HPDE6-E6E7 (cell line): ENCODE measurements around the gene FAM219A.

Source experiments
- DNase-seq: peaks from one replicate; pipeline ENCODE4 v3.0.0; 2011; ENCODE audit warnings: missing footprints; ENCODE audit errors: extremely low spot score

Gene FAM219A, protein sequence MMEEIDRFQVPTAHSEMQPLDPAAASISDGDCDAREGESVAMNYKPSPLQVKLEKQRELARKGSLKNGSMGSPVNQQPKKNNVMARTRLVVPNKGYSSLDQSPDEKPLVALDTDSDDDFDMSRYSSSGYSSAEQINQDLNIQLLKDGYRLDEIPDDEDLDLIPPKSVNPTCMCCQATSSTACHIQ

DNA sequence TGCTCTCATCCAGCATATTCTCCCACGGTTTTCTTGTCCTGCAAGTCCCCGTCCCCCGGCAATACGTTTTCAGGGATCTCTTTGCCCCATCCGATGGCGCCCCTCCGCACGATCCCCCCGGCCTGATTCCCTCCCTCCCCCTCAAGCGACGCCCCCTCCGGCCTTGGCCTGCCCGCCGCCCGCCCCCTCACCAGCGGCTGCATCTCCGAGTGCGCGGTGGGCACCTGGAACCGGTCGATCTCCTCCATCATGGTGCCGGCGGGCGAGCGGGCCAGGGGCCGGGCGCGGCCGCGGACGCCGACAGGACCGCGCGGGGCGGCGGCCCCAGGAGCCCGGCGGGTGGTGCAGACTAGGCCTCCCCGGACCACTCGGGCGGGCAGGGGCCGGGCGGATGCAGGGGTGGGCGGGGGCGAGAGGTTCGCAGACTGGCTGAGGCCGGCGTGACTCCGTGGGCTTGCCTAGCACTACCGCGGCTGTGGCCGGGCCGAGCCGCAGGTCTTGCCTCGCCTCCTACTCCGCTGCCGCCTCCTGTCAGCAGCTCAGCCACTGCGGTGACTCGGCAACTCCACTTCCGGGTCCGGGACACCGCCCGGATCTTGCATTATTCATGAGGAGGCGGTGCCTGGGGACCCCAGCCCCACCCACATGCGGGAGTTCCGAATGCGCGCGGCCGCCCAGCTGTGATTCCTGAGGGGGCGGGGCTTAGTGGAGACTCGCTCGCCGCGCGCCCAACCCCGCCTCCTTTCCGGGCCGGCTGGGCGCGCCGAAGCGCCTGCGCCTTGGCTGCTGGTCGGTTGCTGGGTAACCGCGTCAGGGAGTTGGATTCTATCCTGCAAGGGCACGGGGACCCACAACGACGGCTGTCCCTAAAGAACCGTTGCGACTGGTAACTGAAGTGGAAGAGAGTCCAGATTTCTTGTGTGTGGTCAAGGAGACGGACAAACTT, at the start of gene FAM219A, which contains the start of gene DNAI1:
Gene FAM219A, minus strand, starts transcription at position 558 of the 946 bp plus-strand sequence. Its CDS starts 307 bp downstream, at position 251.
Gene DNAI1, plus strand, starts transcription at position 793 of the 946 bp plus-strand sequence. CDS start 201 bp downstream, outside the sequence.
- DNase-seq, result peak; percentile 98

DNA sequence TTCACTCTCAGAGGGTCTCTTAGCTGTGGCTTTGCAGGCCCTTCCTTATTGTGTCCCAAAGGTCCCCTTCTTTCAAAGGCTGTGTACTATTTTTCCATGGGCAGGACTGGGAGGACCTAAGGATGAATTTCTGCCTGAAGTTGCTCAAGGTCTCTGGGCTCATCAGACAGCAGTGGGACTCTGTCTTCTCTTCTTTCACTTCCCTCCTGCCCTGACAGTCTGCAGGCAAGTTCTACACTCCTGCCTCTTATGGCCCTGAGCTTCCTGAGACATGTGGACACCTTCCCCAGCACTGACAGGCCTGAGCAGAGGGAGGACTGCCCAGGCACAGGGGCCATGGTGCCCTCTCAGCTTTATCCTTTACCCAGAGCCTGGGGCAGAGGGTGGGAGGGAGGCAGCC, 49.6 kb upstream of the FAM219A start:
- no peak for DNase-seq

DNA sequence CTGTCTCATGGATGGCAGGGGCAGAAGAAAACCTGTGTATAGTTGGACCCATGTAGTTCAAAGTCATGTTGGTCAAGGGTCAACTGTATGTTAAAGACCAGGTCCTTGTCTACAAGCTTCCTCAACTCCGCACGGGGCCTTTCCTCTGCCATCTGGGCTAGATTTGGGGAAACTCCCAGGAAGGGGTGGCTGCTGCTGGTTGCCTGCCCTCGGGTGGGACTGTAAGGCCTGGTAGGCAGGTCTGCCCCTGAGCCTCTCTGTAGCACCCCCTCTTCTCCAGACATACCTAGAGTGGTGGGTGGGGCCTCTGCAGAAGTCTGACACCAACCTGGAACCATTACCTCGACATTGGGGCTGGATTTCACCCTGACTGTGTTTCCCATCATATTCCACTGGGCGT, 49.2 kb upstream of the FAM219A start:
- DNase-seq, result no peak

DNA sequence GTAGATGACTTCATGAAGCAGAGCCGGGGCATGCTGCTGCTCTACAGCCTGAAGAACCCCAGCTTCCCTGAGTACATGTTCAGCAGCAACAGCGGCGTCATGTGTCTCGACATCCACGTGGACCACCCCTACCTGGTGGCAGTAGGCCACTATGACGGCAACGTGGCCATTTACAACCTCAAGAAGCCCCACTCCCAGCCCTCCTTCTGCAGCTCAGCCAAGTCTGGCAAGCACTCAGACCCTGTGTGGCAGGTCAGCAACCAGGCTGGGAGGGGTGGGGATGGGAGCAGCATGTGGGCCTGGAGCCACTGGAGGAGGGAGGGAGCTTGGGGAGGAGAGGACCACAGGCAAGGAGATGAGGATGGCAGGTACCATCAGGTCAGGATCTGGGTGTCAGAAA, 48.3 kb upstream of the FAM219A start:
- DNase-seq, result no peak

DNA sequence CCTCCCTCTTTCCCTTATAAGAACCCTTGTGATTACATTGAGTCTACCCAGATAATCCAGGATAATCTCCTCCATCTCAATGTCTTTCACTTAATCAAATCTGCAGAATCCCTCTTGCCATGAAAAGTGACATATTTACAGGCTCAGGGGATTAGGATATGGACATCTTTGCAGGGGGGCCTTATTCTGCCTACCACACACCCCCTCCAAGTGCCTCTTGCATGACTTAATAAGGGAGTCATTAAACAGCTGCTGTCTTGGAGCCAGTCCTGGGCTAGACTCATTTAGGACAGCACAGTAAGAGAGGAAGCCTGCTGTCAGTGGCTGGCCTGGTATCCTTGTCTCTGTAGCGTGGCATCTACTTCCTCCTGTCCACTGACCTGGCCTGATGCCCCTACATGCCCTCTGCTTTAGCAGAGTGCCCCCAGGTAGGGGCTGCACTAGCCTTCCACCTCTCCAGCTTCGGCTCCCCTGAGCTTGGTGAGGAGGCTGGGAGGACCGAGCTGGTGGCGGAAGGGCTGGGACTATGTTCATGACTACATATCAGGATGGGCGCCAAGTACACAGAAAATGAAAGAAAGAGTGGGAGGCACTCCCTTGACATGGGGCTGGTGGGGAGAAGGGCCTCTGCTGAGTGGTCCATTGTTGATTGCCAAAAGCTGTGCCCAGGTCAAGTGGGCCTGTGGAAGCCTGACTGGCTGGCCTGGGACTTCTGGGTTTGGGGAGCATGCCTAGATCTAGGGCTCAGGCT, 47.2 kb upstream of the FAM219A start:
- no peak for DNase-seq

DNA sequence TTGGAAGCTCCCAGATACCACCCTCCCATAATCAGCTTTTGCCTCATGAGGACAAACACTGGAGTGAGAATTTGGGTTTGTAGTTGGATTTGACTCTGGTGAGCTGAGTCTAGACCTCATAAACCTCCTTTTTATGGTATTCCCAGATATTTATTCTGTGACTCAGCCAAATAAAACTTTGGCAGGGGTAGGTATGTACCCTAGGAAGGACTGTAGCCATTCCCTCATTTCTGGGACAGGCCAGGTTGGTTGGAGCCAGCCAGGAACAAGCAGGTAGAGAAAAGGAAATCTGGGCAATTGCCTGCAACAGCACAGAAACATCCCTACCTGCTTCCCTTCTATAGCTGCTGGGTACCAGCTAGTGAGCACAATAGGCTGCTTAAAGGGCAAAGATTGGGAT, 45.0 kb upstream of the FAM219A start:
- no peak for DNase-seq

DNA sequence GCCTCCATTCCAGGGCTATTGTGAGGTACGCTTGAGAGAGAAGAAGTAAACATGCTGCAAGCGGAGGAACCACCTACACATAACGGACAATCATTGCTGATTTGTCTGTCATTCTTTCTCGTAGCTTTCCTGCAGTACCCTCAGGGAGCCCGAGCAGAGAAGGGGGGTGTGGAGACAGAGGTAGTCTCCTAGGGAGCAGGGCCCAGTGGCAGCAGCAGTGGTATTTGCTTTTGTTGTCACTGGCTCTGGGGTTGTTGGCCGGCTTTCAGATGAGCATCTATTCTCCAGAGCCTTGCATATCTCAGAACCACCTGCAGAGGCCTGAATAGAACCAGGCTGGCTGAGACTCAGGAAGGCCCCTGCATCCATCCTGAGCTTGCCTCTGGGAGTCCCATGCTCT, 44.5 kb upstream of the FAM219A start:
- DNase-seq, result no peak

DNA sequence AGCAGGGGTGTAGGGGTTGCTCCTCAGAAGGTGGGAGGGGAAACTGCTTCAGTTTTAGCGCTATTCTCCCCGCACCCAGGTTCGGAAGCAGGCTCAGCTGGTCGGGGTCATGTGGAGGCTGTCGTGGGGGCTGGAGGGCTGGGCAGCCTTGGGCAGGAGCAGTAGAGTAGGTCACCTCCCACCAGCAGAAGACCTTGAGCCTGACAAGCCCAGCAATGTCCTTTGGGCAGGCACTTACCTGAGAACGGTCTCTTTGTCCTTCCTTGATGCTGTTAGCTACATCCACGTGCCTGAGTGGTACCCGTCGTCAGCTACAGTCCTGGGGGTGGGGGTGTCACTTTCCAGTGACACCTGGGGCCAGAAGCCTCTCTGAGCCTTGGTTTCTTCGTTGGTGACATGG, 44.1 kb upstream of the FAM219A start:
- DNase-seq, result no peak

DNA sequence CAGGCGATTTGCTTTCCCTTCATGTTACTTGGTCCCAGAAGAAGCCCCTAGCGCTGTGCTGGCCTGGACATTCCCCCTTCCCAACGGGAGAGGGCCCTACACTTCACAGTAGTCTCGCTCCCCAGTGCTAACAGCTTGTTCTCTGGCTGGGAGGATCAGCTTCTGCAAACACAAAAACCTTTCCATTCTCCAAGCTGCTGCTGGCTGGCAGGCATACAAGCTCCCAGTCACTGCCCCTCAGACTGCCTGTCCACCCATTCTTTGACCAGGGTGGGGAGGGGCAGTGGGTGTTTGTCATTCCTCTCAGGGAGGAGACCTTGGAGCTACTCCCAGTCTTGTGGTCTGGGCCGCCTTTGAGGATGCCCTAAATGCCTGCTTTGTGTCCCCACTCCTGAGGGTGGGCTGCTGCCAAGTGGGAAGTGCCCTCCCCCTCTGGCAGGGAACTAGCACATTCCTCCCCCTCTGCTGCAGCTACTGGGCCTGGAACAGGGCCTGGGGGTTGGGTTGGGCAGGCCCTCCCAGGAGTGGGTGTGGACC, 43.6 kb upstream of the FAM219A start:
- no peak for DNase-seq

DNA sequence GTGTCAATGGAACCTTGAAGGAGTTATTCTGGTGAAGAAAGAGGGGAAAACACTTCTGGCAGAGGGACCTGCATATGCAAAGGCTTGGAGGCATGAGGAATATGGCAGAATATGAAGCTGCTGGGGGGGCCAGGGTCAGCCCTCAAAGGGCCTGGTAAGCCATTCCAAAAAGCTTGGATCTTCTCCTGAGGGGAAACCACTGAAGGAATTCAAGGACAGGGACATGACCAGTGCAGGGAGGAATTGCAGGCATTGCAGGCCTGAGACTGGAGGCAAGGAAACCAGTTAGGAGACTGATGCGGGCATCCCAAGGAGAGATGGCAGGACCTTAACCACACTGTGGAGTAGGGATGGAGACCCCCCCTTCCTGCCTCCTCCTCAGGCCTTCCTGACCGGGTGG, 43.0 kb upstream of the FAM219A start:
- no peak for DNase-seq

DNA sequence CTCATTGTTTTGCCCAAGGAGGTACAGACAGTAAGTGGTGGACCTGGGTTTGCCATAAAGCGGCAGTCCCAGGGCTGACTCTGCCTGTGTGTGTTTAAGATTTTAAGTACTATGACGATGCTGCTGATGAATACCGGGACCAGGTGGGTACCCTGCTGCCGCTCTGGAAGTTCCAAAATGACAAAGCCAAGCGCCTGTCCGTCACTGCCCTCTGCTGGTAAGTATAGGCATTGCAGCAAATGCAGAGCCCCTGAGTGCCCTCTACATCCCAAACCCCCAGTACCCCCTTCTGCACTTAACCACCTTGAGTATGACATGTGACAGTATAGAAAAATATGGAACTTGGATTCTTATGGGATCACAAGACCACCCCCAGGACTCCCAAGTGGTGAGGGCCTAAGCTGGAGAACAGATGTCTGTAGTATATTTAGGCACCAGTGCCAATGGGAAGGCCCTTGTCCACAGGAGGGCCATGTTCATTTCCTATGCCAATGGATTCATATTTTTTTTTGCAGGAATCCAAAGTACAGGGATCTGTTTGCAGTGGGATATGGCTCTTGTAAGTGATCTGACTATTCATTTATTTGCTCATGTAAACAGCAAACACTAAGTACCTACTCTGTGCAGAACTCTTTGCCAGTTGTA, 42.4 kb upstream of the FAM219A start:
- peak; percentile 37 for DNase-seq

DNA sequence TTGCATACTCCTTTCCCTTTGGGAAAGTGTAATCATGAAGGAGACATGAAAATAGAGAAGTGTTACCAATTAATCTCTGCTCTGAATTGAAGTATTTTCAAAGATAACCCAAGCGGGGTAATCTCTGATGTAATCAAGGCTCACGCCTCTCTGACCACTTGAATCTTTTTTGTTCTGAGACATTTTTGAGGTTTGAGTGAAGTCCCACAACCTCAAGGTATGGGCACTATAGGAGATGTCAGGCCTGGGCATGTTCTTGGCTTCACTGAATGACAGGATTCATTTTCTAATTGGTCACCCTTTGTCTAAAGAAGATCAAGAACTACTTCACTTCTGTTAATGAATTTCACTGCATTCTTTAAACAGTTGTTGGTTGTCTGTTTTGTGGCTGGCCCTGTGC, 40.7 kb upstream of the FAM219A start:
- DNase-seq, result no peak

DNA sequence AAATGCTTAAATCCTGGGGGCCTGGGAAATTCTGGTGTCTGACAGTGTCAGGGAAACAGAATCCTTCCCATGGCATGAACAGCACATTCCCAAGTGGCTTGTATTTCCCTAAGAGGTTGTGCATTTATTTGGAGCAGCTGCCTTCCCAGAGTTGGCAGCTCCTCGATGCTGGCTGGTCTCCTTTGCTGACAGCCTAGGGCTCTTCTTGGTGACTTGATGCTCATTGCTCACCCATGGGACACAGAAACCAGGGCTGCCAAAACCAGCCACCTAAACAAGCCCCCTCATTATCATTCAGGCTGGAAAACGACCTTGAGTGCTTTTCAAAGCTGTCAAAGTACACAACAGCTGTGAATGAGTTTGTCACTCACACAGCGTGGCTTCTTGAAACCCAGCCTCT, 40.2 kb upstream of the FAM219A start:
- no peak for DNase-seq

DNA sequence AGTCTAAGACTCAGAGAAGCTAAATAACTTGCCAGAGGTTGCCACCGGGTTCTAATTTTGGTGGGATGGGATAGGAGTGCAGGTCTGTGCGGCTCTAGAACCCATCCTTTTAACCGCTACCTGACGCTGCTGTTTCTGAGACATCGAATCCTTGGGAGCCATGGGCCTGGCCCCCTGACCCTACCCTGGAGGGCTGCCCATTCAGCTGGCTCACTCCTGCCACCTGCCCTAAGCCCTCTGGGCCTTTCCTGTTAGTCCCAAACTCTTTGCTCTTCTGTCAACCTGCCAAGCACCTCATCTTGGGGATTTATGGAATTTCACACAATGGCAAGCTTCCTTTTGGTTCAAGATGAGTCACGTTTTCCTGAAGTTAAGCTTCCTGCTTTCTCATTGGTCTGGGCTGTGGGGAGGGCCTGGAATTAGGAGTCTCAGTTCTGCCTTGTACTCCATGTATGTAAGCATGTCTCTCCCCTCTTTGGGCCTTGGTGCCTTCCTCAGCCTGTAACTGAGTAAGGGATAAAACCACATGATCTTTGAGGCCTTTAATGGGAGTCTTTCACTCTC, 37.9 kb upstream of the FAM219A start:
- DNase-seq, result no peak

DNA sequence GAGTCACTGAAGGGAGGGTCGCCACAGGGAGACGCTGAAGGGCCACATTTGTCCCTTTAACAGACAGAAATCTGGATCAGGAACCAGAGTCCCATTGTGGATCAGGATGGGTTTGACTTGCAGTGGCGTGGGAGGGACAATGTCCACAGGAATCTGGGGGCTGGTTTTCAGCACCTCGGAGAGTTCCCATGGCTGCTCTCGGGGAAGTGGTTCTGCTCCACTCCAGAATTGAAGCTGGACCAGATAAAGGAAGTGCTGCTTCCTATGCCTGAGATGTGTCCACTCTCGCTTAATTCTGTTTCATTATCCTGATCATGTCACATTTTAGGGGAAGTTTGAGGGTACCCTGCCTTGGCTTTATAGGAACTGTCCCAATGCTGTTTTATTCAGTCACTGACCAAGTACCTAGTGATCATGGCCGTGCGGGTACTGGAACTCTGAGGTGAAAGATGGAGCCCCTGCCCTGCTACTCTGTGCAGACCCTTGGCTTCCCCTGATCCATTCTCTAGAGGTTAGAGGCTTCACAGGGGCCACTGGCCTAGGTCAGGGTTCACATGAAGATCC, 35.7 kb upstream of the FAM219A start:
- peak; percentile 22 for DNase-seq

DNA sequence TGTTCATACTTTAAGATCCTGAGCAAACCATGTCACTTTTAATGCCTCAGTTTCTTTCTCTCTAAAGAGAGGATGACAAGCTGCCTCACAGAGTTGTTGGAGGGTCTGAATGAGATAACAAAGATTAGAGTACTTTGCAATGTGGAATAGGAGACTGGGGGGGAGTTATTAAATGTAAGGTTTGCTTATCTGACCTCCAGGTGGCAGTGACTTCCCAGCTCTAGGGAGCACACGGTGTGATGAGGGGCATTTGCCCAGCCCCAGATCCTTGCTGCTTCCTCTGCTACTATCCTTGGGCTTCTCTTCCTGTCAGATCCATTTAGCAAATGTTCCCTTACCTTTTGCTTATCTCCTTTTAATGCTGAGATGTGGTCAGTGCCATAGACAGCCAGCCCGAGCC, 33.7 kb upstream of the FAM219A start:
- DNase-seq, result no peak

DNA sequence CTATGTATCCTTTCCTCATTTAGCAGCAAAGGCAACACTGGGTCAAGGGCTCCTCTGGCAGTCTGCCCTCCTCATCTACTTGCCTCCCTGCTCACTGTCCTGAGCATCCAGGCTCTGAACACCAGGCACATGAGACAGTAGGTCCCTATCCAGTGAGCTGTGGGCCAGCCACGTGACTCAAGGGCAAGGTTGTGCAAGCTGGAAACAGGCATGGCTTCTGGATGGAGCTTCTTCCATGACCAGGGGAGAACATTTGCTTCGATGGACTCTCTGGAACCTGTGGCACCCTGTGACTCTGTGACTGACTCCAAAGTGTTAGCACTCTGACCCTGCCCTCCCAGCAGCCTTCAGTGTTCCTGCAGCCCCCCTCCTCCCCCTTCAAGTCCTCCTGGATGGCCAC, 33.2 kb upstream of the FAM219A start:
- DNase-seq, result no peak

DNA sequence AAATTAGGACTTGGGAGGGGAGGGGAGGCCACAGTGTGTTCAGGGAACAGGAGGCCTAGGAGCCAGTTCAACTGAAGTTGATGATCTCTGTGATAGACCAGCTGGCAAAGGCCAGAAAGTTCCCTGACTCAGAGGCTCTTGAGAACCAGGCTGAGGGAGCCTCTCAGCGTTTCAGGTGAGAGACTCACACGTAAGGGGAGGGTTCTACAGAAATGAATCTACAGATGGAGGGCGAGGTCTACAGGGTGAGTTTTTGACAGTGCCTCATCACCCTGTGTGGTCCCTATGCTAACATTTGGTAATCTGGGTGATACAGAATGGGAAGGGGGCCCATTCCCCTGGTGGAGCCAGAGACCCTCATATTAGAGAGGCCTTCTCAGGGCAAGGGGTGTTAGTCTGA, 32.4 kb upstream of the FAM219A start:
- DNase-seq, result no peak

DNA sequence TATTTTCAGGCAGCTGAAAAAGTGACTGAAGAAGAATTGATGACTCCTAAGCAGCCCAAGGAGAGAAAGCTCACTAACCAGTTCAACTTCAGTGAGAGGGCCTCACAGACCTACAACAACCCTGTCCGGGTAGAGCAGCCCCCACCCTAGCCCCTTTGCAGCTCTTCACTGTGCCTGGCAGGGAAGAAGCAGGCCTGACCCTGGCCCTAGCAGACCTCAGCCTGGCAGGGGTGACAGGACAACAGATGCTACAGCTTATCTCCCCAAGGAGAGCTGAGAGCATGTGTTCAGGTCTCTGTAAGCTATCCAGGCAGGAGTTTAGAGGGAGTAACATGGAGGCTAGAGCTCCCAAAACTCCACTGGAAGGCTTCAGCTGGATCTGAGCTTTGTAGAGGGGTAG, 32.0 kb upstream of the FAM219A start:
- no peak for DNase-seq

DNA sequence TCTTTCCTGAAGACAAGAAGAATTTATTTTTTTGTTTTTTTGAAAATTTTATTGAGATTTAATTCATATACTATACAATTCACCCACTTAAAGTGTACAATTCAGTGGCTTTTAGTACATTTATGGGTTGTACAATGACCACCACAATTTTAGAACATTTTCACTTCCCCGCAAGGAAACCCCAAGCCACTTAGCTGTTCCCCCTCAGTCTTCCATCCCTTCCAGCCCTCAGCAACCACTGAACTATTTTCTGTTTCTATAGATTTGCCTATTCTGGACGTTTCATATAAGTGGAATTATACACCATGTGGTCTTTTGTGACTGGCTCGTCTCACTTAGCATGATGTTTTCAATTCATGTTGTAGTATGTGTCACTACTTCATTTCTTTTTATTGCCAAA, 28.2 kb upstream of the FAM219A start:
- no peak for DNase-seq

DNA sequence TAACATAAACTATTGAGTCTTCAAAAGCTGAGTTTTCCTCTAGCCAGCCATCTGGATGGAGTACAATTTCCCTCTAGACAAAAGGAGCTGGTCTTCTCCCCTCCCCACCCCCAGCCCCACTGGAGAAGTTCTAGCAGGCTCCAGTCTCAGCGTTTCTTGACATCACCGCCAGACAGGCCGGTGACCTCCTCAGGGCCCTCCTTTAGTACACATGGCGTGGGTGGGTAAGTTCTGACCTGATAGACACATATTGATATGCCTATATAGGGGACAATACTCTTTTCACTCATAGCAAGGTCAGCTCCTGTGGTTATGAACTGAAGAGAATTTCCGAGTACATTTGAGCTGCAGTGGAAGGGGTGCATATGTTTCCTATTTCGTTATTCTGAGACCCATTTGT, 27.5 kb upstream of the FAM219A start:
- no peak for DNase-seq
